Measurements from ENCODE around the gene SIN3A. TPM values are rescaled to one million over a fixed set of nuclear protein-coding genes. Genes with fewer than 3 reads are reported as not detected.
A peak's percentile ranks its signal among the peaks of the same experiment; 100 is the strongest.

SIN3A gene
- total RNA-seq, 1 experiment from 2014 or later: 24.9 TPM

DNA sequence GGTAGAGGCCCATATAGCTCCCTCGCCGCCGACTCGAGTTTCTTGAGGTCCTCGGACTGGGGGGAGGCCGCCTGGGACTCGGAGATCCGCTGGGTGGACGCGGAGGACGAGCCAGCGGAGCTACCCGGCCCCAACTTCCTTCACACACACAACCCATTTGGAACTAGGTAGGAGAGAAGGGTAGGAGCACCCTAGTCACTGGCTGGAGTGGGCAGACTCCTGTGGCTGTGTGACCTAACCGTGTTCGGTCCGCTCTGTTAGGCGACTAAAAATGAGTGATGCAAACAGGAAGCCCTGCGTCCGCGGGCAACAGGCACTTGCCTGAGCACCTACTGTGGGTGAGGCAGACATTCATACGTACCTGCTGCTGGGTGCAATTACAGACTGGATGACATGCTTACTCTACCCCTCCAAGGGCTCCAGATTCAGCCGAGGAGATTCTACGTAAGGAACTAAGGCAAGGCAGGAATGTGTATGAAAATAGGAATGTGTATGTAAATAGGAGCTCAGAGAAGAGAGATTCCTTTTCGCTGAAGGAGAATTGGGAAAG is 4.6 kb upstream of the SIN3A start:
- BruUV-seq (replicated peaks): TSS peak; percentile 16

DNA sequence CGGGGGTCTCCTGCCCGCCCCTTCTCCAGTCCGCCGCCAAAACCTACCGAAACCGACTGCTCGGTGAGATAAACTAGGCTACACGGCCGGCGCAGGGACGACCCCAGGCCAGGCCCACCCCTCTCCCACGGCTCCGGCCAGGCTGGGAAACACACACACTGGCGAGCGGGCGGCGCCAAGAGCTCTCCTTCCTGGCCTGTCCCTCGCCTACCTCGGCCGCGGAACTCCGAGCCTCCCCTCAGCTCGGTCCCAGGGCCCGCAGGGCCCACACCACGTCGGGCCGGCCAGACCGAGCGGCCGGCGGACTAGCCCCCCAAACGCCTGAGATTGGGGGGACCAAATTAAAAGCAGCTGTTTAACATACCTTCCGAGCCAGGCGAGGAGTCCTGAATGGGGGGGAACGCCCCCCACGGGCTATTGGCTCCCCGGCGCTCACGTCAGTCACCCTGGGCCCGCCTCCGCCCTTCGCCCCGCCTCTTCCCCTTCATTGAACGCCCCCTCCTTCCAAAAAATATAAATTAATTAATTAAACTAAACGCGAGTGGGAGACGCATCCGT is 4.0 kb upstream of the SIN3A start:
- Histone ChIP-seq H3K27me3 (ENCODE audit: low read length) (no peaks in the 10 kb centered on the region), H3K27ac (ENCODE audit: low read length) (peak overlapping the region; percentile 64), H3K9me2 (replicated peaks; ENCODE audit: low read length) (no peaks in the 10 kb centered on the region), H2AFZ (ENCODE audit: low read length) (peak overlapping the region; percentile 100), H3F3A (ENCODE audit: low read length, unreplicated experiment) (no peaks in the 10 kb centered on the region), H3K4me1 (ENCODE audit: insufficient read depth, low read length) (peaks cover 19% of the 10 kb centered on the region; the same call in 1 of the 2 replicates), H3K4me3 (ENCODE audit: low read length) (peak overlapping the region; percentile 86), H3K9ac (ENCODE audit: low read length) (peak overlapping the region; percentile 77), H3K4me2 (ENCODE audit: low read length) (peak overlapping the region; percentile 95), H4K20me1 (ENCODE audit: low read length) (no peaks in the 10 kb centered on the region), H3K79me2 (ENCODE audit: low read length) (peaks cover 18% of the 10 kb centered on the region), H3K36me3 (ENCODE audit: low read depth, low read length) (no peaks in the 10 kb centered on the region), H3K9me3 (ENCODE audit: low read length) (no peaks in the 10 kb centered on the region)
- ChIA-PET CTCF (interaction anchor here (1.1 kb wide), 1 partner anchor 88 kb away, joined by 3 read pairs; no protein-coding TSS in a partner anchor), POLR2A (ENCODE audit: unreplicated experiment) (interaction anchor here (0.6 to 0.7 kb wide), 3 partner anchors 29 to 1473 kb away, joined by 4 to 5 read pairs (median 4); no protein-coding TSS in a partner anchor)
- intact Hi-C loops (cut with micrococcal nuclease): no loop called here
- no TSS peak for BruUV-seq (replicated peaks)
- DNase-seq: peak; percentile 76
- ATAC-seq: peak; percentile 6; the same call in 1 of the 2 replicates
- TF ChIP-seq EZH2phosphoT487 (IDR thresholded peaks at IDR 0.05; ENCODE audit: borderline replicate concordance, low read length) (no peak), EZH2 (IDR thresholded peaks at IDR 0.05; ENCODE audit: low read length, unreplicated experiment) (no peak)
- TF ChIP-seq, protein P1, sequence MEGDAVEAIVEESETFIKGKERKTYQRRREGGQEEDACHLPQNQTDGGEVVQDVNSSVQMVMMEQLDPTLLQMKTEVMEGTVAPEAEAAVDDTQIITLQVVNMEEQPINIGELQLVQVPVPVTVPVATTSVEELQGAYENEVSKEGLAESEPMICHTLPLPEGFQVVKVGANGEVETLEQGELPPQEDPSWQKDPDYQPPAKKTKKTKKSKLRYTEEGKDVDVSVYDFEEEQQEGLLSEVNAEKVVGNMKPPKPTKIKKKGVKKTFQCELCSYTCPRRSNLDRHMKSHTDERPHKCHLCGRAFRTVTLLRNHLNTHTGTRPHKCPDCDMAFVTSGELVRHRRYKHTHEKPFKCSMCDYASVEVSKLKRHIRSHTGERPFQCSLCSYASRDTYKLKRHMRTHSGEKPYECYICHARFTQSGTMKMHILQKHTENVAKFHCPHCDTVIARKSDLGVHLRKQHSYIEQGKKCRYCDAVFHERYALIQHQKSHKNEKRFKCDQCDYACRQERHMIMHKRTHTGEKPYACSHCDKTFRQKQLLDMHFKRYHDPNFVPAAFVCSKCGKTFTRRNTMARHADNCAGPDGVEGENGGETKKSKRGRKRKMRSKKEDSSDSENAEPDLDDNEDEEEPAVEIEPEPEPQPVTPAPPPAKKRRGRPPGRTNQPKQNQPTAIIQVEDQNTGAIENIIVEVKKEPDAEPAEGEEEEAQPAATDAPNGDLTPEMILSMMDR (conservative IDR thresholded peaks at IDR 0.05; ENCODE audit: low read depth, low read length): no peak

More for the DNA sequence above, 4.6 kb upstream of the SIN3A start:
- ChIA-PET POLR2A (ENCODE audit: unreplicated experiment) (interaction anchor here (0.6 to 1.0 kb wide), 3 partner anchors 30 to 88 kb away, joined by 3 to 5 read pairs (median 4); no protein-coding TSS in a partner anchor), CTCF (interaction anchor here (1.1 kb wide), 1 partner anchor 88 kb away, joined by 3 read pairs; no protein-coding TSS in a partner anchor)
- no peaks in the 10 kb centered on the region for H3K36me3 ChIP-seq (ENCODE audit: low read depth, low read length)
- DNase-seq (peak; percentile 51), ATAC-seq (no peak; the same call in 1 of the 2 replicates)
- no peaks in the 10 kb centered on the region for H4K20me1 ChIP-seq (ENCODE audit: low read length)
- no peaks in the 10 kb centered on the region for H3K9me2 ChIP-seq (replicated peaks; ENCODE audit: low read length)
- H3K4me2 ChIP-seq (ENCODE audit: low read length): peak overlapping the region; percentile 95
- H3K9me3 ChIP-seq (ENCODE audit: low read length): no peaks in the 10 kb centered on the region
- intact Hi-C loops (cut with micrococcal nuclease): loop anchor here (2.0 kb wide), 1 partner anchor 123 kb away; the partner anchor contains the start of gene PTPN9
- H3K4me1 ChIP-seq (ENCODE audit: insufficient read depth, low read length): peaks cover 19% of the 10 kb centered on the region; the same call in 1 of the 2 replicates
- H3K79me2 ChIP-seq (ENCODE audit: low read length): peaks cover 17% of the 10 kb centered on the region
- peak overlapping the region; percentile 86 for H3K4me3 ChIP-seq (ENCODE audit: low read length)
- H3K27ac ChIP-seq (ENCODE audit: low read length): peak overlapping the region; percentile 52
- no peaks in the 10 kb centered on the region for H3F3A ChIP-seq (ENCODE audit: low read length, unreplicated experiment)
- TF ChIP-seq EZH2 (IDR thresholded peaks at IDR 0.05; ENCODE audit: low read length, unreplicated experiment) (no peak), EZH2phosphoT487 (IDR thresholded peaks at IDR 0.05; ENCODE audit: borderline replicate concordance, low read length) (no peak)
- TF ChIP-seq, protein P1 (conservative IDR thresholded peaks at IDR 0.05; ENCODE audit: low read depth, low read length): no peak
- H3K9ac ChIP-seq (ENCODE audit: low read length): peak overlapping the region; percentile 77
- H2AFZ ChIP-seq (ENCODE audit: low read length): peak overlapping the region; percentile 100
- no peaks in the 10 kb centered on the region for H3K27me3 ChIP-seq (ENCODE audit: low read length)

All from PC-3 (cell line).